HG02870 (cell line): ENCODE measurements around the gene SPX.

Experiments used
- ATAC-seq: cut with Tn5 transposase; IDR thresholded peaks from one replicate; pipeline ENCODE4 v1.9.1; 2021; ENCODE audit warnings: mild to moderate bottlenecking, moderate library complexity; ENCODE audit not compliant: unreplicated experiment

SPX gene

GRCh38 chr12:21538061-21538653 is 12.1 kb downstream of the SPX start:
- no peak for ATAC-seq

DNA sequence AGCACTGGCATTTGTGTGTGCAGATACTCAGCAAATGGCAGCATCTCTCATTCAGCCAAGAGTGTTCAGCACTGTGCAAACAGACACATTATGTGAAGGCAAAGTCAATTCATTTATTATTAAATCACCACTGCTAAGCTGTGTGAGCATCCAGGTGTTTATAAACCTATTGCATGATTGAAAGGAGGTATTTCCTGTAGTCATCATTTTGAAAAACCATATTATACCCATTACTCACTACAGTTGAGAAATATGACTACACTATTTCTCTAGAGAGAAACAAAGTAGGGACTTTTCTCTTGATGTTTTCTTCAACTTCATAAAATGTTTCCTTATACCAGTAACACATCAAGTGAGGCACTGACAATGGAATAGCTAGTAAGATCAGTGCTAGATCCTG is 13.7 kb downstream of the SPX start:
- no peak for ATAC-seq

DNA sequence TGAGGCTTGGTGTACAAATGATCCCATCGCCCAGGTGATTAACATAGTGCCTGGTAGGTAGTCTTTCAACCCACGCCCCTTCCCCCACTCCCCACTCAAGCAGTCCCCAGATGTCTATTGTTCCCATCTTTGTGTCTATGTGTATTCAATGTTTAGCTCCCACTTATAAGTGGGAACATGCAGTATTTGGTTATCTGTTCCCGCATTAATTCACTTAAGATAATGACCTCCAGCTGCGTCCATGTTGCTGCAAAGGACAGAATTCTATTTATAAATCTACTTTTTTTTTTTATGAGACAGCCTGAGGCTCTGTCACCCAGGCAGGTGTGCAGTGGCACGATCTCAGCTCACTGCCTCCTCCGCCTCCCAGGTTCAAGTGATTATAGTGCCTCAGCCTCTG is 15.7 kb downstream of the SPX start:
- no peak for ATAC-seq

- ATAC-seq: no peak
These were observed 16.3 kb downstream of the SPX start for GRCh38 chr12:21542403-21542802.

DNA sequence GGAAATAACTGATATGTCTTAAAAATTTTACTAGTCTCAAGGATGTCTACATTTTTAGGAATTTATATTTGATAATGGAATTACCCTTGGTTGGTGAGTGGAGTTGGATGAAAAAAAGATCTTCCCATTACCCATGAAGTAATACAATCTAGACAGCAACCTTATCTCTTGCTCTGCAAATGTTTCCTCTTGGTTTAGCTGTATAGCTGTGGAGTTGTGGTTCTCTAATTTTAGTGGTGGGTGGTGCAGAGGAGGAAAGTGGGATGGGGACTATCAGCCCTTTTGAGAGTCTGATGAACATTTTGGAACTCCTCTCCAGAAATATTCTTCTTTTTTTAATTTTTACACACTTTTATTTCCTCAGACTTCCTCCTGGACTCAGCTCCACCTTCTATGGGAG is 17.1 kb downstream of the SPX start:
- ATAC-seq: no peak

DNA sequence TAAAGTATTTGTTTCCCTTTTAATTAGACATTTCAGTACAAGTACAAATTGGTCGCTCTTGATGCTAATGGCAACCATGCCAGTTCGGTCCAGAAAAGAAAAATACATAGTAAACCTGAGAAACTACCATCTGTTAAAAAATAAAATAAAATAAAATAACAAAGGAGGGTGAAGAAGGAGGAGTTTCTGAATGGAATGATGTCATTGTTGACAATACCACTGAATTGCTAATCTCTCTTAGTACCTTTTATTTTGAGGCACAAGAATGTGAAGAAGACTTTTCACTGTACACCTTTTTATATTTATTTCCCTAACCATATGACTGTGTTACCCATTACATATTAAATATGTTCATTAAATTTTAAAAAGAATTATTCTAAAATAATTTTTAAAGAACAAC is 19.5 kb downstream of the SPX start:
- no peak for ATAC-seq

GRCh38 chr12:21546716-21547115 is 20.6 kb downstream of the SPX start:
- ATAC-seq: no peak

GRCh38 chr12:21547437-21547836 is 21.3 kb downstream of the SPX start:
- ATAC-seq: no peak

GRCh38 chr12:21551841-21552465 is 25.9 kb downstream of the SPX start:
- ATAC-seq: no peak

DNA sequence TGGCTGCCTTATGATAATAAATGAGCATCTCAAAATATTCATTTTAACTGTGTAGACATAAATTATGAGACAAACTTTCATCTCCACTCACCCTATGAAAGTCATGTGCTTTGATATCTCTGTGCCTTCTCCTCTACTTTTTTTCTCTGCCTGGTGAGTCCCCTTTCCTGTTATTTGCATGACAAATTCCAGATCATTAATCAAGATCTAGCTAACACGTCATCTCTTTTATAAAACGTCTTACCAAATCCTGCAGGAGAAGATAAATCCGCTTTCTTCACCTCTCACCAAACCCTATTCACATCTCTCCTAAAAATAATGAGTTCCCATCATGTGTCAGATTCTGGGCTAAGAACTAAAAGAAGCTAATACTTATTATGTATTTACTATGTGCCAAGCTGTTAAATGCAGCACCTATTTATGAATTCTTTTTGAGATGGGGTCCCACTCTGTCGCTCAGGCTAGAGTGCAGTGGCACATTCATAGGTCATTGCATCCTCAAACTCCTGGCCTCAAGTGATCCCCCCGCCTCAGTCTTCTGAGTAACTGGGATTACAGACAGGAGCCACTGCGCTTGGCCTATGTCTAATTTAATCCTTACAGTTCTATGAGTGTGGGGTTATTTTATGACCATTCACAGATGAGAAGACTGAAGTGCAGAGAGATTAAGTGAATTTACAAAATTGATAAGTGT is 26.7 kb downstream of the SPX start:
- no peak for ATAC-seq

- ATAC-seq: no peak
These were observed 27.2 kb downstream of the SPX start for GRCh38 chr12:21553329-21553675.

DNA sequence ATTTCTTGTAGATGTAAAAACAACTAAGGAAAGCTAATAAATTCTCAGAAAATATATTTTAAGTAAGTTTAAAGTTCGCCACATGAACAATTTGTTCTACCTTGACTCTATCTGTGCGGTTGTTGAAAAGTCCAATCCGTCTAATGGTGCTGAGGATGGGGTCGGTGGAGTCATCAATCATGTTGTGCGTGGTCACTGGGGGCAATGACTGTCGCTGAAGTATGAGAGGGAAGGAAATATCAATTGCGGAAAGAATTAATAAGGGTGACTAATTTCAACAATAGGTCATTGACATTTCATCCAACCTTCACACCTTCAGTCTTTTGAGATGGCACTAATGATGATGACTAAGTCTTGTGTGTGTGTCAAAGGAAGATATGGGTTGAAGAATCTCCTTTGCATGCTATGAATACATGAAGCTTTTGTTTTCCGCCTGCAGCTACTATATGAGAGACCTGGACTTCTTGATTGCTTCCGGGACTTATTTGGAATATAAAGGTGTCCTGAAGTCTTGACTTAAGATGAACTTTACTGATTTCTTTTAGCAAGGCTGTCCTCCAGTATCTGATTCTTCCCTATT is 32.1 kb downstream of the SPX start:
- no peak for ATAC-seq

GRCh38 chr12:21559855-21560569 is 33.9 kb downstream of the SPX start:
- no peak for ATAC-seq

- no peak for ATAC-seq
These were observed 35.1 kb downstream of the SPX start for GRCh38 chr12:21561158-21561557.

DNA sequence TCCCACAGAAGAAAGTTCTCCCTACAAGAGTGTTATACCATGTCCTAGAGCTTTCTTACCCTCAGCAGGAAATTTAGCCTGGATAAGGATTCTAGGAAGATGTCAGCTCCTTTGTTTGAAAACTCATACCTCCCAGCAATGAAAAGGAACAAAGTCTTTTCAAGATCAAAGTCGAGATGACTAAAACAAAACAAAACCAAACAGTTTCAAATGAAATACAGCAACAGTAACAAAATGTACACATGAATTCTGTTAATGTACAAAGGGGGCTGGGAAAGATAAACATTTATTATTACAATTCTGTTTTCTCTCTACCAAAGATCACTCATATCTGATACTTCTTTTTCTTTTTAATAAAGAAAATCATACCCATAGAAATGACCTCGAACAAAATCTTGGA is 36.8 kb downstream of the SPX start:
- ATAC-seq: no peak

GRCh38 chr12:21566223-21566906 is 40.3 kb downstream of the SPX start:
- ATAC-seq: no peak

GRCh38 chr12:21566907-21567394 is 40.9 kb downstream of the SPX start:
- ATAC-seq: no peak

GRCh38 chr12:21568115-21568514 is 42.0 kb downstream of the SPX start:
- ATAC-seq: no peak

DNA sequence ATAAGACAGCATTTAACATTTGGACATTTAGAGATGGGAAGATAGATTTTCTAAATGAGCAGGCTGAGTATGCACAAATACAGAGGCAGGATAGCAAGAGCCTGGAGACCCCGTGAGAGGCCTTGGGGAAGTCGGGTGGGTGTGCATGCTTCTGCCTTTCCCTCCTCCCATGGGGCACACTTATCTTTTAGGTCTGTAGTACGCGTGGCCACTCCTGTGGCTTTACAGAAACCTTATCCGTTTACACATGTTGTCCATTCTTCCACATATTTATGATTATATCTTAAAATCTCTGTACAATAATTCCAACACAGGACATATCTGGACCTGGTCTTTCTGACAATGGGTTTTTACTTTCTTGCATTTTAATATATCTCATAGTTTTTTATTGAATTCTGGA is 45.0 kb downstream of the SPX start:
- ATAC-seq: no peak

GRCh38 chr12:21573733-21574358 is 47.8 kb downstream of the SPX start:
- no peak for ATAC-seq
